HL-60/S4 treated with retinoic acid at 250 ng/mL for 4 days and 3 days (cell line): ENCODE results near the gene FAM72A.
"Not testable (repeated sequence)": the region's sequence is repeated elsewhere in the genome, so short reads cannot be mapped to it uniquely, and the experiment has no call there.

Experiments used
- in situ Hi-C: fragments of 300-500 bp; cut with MboI; formaldehyde crosslinking; loops from 2 replicates; pipeline ENCODE4 v1.7.0; 2022; ENCODE audit warnings: low sequenced_read_pairs

Gene FAM72A

DNA sequence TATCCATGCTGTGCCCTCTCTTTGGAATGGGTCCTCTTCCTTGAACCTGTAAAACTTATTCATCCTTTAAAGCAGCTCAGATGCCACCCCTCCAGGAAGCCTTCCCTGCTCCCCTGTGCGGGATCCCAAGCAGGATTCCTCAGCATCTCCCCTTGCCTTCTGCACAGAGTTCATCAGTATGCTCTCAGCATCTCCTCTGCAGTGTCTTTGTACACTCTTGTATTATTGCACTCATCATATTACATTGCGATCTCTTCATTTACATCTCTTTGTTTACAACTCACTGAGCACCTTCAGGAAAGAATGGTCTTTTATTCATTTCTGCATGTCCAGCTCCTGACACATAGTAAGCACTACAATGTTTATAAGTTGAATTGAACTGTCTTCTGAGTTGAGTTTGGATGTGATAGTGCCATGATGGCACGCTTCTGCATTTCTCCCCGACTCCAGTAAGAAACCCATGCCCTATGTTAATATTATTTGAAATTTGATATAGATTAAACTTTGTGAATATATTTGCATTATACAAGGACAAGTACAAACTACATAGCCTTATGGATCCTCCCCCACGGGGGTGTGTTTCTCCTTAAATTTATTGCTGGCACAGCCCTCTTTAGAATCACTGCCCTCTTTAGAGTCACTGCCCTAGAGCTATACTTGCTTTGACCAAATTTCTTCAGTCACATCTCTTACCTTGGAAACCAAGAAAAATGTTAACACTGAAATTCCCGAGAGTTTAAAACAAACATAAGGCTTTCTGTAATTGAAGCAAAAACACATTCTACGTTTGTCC lies 13.2 kb upstream of the FAM72A start:
- in situ Hi-C loops, result not testable (repeated sequence)

GRCh38 chr1:206210802-206211201 lies 8.2 kb upstream of the FAM72A start:
- in situ Hi-C loops, result not testable (repeated sequence)

GRCh38 chr1:206205569-206205968 lies 2.9 kb upstream of the FAM72A start:
- in situ Hi-C loops, result not testable (repeated sequence)

- in situ Hi-C loops, result not testable (repeated sequence)
Observed at GRCh38 chr1:206204871-206205270, 2.2 kb upstream of the FAM72A start.

- in situ Hi-C loops, result not testable (repeated sequence)
Observed at GRCh38 chr1:206204159-206204511, 1.5 kb upstream of the FAM72A start.

- in situ Hi-C loops, result not testable (repeated sequence)
Observed at GRCh38 chr1:206203364-206204158, 922 bp upstream of the FAM72A start, which contains the start of gene SRGAP2. SRGAP2 (plus strand) TSS chr1:206203541; CDS start chr1:206205971, 2,430 bp downstream.

- in situ Hi-C loops, result not testable (repeated sequence)
Observed at GRCh38 chr1:206196748-206197424, 5.8 kb downstream of the FAM72A start.

DNA sequence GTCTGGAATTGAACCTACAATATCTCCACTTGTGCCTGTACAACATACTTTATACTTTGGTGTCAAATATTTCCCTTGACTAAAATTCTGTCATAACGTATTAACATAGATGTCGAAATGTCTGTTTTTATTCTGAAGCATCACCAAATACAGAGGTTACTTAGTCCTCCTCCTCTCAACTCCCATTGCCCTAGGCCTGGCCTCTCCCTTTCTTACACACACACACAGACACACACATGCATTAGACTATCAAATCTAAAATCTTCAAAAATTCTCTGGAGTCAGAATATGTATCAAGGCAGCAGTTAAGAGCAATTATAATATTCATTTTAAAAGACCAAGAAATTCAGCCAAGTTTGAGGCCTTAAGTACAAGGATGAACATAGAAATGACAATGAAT lies 7.5 kb downstream of the FAM72A start:
- in situ Hi-C loops, result not testable (repeated sequence)

DNA sequence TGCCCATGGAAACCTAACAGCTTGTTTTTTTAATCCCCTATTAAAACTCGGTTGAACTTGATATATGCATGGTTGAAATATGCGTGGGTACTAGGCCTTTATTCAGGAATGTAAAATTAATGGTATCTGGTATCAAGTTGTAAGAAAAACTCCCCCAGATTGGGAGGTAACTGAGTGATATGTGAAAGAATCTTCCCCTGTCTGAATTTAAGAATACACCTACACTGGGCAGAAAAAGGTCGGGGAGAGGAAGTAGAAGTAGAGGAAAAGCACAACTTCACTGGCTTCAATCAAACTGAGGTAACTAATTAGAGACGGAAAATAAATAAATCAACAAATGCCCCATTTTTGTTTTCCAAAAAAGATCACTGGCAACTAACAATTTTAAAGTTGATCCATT lies 15.8 kb downstream of the FAM72A start:
- in situ Hi-C loops, result not testable (repeated sequence)

- in situ Hi-C loops, result not testable (repeated sequence)
Observed at GRCh38 chr1:206185778-206186177, 16.9 kb downstream of the FAM72A start.

GRCh38 chr1:206183788-206184187 lies 18.9 kb downstream of the FAM72A start:
- in situ Hi-C loops, result not testable (repeated sequence)

- in situ Hi-C loops, result not testable (repeated sequence)
Observed at GRCh38 chr1:206182368-206183317, 20.0 kb downstream of the FAM72A start.

- in situ Hi-C loops, result not testable (repeated sequence)
Observed at GRCh38 chr1:206179666-206180065, 23.0 kb downstream of the FAM72A start.

GRCh38 chr1:206178061-206178989 lies 24.3 kb downstream of the FAM72A start:
- in situ Hi-C loops, result not testable (repeated sequence)

DNA sequence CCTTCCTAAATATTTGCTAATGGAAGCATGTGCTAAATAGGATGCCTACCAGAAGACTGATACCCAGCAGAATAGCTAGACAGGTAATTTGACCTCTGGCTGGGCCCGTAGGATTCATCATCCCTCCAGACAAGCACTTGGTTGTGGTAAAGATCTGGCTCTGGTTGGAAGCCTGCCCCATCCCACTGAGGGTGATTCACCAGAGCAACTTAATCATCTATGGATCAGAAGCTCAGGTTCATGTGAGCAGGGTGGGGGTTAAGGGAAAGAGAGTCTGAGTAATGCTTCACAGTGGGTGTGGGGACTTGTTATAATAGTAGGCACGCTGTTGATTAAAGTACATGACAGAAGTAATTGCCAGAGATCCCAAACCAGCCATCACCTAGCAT lies 26.5 kb downstream of the FAM72A start:
- in situ Hi-C loops, result not testable (repeated sequence)

GRCh38 chr1:206175459-206176113 lies 27.1 kb downstream of the FAM72A start:
- in situ Hi-C loops, result not testable (repeated sequence)

DNA sequence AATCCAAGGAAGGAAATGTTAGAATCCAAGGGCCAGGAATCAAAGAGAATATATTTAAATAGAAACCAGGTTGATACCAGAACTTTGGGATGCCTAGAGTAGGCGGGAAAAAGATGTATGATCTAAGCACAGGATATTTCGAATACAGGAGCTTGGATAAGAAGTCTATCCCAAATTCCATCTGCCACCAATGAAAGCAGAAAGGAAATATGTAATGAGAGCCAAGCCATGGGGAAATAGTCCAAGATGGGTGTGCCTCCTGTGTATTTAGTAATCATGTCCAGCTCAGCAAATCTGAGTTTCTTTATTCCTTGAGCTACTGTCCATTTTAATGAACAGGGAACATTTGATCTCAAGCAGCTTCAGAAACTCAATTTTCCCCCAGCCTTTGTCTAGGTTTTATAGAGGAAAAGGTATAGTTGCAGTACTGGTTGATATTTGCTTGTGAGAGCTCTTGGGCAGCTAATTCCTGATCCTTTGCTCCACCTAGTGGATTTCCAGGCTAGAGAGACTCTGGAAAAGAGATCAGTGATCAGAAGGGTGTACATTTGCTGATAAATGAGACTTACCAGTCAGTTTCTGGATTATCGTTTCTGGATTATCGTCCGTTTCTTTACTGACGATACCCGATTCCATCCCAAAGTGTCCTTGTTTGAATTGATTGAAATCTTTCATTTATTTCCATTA lies 28.3 kb downstream of the FAM72A start:
- in situ Hi-C loops, result not testable (repeated sequence)

- in situ Hi-C loops, result not testable (repeated sequence)
Observed at GRCh38 chr1:206173110-206173719, 29.4 kb downstream of the FAM72A start.
